Gastroesophageal sphincter (tissue), 3 donors: ENCODE data around the gene SNED1.

ENCODE experiments used
- POLR2A ChIP-seq, 2 donors: fragments of 450-650 bp; IDR thresholded peaks; one replicate each; pipeline ENCODE4 v1.6.1; 2017; ENCODE audit warnings: antibody characterized with exemption in 2 of 2, mild to moderate bottlenecking in 2 of 2, moderate library complexity in 1 of 2
- POLR2AphosphoS5 ChIP-seq: sonication (generic); formaldehyde crosslinking; IDR thresholded peaks from one replicate; pipeline ENCODE4 v1.6.1; 2017; ENCODE audit warnings: antibody characterized with exemption
- TF ChIP-seq, protein P1 (sequence below), 4 experiments: fragments of 200-600 bp in 2 of 4; fragments of 450-650 bp in 2 of 4; sonication (generic) in 1 of 4; IDR thresholded peaks; one replicate each; pipeline ENCODE4 v1.5.1; 2017 to 2019; ENCODE audit warnings: antibody characterized with exemption in 4 of 4, mild to moderate bottlenecking in 2 of 4, moderate library complexity in 2 of 4

GRCh38 chr2:240995041-240996021 is 3.1 kb upstream of the SNED1 start:
- TF ChIP-seq, protein P1, sequence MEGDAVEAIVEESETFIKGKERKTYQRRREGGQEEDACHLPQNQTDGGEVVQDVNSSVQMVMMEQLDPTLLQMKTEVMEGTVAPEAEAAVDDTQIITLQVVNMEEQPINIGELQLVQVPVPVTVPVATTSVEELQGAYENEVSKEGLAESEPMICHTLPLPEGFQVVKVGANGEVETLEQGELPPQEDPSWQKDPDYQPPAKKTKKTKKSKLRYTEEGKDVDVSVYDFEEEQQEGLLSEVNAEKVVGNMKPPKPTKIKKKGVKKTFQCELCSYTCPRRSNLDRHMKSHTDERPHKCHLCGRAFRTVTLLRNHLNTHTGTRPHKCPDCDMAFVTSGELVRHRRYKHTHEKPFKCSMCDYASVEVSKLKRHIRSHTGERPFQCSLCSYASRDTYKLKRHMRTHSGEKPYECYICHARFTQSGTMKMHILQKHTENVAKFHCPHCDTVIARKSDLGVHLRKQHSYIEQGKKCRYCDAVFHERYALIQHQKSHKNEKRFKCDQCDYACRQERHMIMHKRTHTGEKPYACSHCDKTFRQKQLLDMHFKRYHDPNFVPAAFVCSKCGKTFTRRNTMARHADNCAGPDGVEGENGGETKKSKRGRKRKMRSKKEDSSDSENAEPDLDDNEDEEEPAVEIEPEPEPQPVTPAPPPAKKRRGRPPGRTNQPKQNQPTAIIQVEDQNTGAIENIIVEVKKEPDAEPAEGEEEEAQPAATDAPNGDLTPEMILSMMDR (IDR thresholded peaks at IDR 0.05): no peak
- no peak for TF ChIP-seq POLR2AphosphoS5
- no peak for TF ChIP-seq POLR2A (IDR thresholded peaks at IDR 0.05)
